Measurements from ENCODE around the gene ZNF438.
A peak's percentile ranks its signal among the peaks of the same experiment; 100 is the strongest.
"Not testable (repeated sequence)": the region's sequence is repeated elsewhere in the genome, so short reads cannot be mapped to it uniquely, and the experiment has no call there.

The ZNF438 gene

GRCh38 chr10:31032258-31033132 is 830 bp upstream of the ZNF438 start:
- H3K4me3 ChIP-seq (ENCODE audit: low read depth, low read length) = peak overlapping the region; percentile 75
- TF ChIP-seq POLR2A (IDR thresholded peaks at IDR 0.05; ENCODE audit: extremely low read depth, insufficient read length) (peak; percentile 73), MAX (IDR thresholded peaks at IDR 0.05; ENCODE audit: low read depth, low read length) (peak; percentile 67; the same call in 1 of the 2 replicates), MYC (IDR thresholded peaks at IDR 0.05; ENCODE audit: low read depth, low read length) (peak; percentile 60)
- TF ChIP-seq, protein P1, sequence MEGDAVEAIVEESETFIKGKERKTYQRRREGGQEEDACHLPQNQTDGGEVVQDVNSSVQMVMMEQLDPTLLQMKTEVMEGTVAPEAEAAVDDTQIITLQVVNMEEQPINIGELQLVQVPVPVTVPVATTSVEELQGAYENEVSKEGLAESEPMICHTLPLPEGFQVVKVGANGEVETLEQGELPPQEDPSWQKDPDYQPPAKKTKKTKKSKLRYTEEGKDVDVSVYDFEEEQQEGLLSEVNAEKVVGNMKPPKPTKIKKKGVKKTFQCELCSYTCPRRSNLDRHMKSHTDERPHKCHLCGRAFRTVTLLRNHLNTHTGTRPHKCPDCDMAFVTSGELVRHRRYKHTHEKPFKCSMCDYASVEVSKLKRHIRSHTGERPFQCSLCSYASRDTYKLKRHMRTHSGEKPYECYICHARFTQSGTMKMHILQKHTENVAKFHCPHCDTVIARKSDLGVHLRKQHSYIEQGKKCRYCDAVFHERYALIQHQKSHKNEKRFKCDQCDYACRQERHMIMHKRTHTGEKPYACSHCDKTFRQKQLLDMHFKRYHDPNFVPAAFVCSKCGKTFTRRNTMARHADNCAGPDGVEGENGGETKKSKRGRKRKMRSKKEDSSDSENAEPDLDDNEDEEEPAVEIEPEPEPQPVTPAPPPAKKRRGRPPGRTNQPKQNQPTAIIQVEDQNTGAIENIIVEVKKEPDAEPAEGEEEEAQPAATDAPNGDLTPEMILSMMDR (IDR thresholded peaks at IDR 0.05; ENCODE audit: low read depth, low read length) = no peak
- DNase-seq (ENCODE audit: low read depth) = peak; percentile 96

DNA sequence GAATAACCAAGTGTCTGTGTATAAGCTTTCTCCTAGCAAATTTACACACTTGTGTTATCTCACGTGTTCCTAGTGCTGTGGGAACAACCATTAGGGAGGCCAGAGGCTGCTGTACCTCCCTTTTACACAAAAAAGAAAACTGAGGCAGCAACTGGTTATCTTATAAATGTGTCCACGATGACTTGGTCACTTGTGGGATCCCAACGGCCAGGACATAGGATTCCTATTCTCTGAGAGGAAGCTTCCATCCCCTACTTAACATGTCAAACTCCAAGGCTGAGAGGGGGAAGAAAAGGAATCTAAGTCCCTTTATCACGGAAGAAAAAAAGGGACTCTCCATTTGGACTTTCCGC is 484 bp downstream of the ZNF438 start:
- no peak for DNase-seq (ENCODE audit: low read depth)
- TF ChIP-seq POLR2A (IDR thresholded peaks at IDR 0.05; ENCODE audit: extremely low read depth, insufficient read length) (no peak), MYC (IDR thresholded peaks at IDR 0.05; ENCODE audit: low read depth, low read length) (peak; percentile 53; the same call in 1 of the 2 replicates)
- H3K4me3 ChIP-seq (ENCODE audit: low read depth, low read length) = peak overlapping the region; percentile 75

GRCh38 chr10:31030800-31031199 is 865 bp downstream of the ZNF438 start:
- H3K4me3 ChIP-seq (ENCODE audit: low read depth, low read length) = peak overlapping the region; percentile 75
- TF ChIP-seq POLR2A (IDR thresholded peaks at IDR 0.05; ENCODE audit: extremely low read depth, insufficient read length) (no peak), MYC (IDR thresholded peaks at IDR 0.05; ENCODE audit: low read depth, low read length) (no peak), MAX (IDR thresholded peaks at IDR 0.05; ENCODE audit: low read depth, low read length) (no peak)
- TF ChIP-seq, protein P1 (IDR thresholded peaks at IDR 0.05; ENCODE audit: low read depth, low read length) = no peak
- peak; percentile 34 for DNase-seq (ENCODE audit: low read depth)

DNA sequence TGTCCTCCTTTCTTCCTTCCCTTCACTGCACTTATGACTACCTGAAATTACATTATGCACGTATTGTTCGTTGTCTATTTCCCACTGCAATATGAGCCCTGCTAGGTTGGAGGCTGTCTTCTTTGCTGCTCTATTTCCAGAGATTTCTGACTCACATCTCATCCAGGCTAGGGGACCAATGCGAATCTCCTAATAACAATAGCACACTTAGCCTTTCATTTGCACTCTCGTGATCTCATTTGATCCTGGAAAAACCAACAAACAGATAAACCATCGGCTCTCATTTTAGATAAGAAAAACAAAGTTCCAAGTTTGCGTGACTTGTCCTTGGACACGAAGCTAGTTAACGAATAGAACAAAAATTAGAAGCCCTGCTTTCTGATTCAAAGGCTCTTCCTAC is 1.4 kb downstream of the ZNF438 start:
- DNase-seq (ENCODE audit: low read depth) = no peak
- peak overlapping the region; percentile 75 for H3K4me3 ChIP-seq (ENCODE audit: low read depth, low read length)
- TF ChIP-seq MAX (IDR thresholded peaks at IDR 0.05; ENCODE audit: low read depth, low read length) (no peak), MYC (IDR thresholded peaks at IDR 0.05; ENCODE audit: low read depth, low read length) (no peak), POLR2A (IDR thresholded peaks at IDR 0.05; ENCODE audit: extremely low read depth, insufficient read length) (no peak)
- TF ChIP-seq, protein P1 (IDR thresholded peaks at IDR 0.05; ENCODE audit: low read depth, low read length) = no peak

DNA sequence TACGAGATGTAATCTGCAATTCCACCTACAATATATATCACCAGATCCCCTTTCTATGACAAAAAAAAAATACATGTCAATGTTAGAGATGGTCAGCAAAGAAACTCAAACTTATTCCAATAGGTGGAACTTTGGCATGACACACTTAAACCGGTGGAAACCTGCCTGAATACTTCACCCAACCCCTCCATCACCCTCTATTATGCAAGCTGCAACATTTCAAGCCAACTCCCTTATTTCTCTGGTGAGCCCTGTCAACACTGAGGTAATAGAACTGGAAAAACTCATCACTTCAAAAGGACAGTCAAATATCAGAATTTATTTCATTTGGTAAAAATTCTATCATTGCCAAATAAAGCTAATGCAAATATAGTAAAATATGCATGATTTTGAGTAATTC is 3.6 kb downstream of the ZNF438 start:
- no peak overlapping the region for H3K4me3 ChIP-seq (ENCODE audit: low read depth, low read length)
- peak; percentile 32 for DNase-seq (ENCODE audit: low read depth)
- TF ChIP-seq MYC (IDR thresholded peaks at IDR 0.05; ENCODE audit: low read depth, low read length) = no peak
- TF ChIP-seq, protein P1 (IDR thresholded peaks at IDR 0.05; ENCODE audit: low read depth, low read length) = no peak
- TF ChIP-seq POLR2A (IDR thresholded peaks at IDR 0.05; ENCODE audit: extremely low read depth, insufficient read length) = no peak

DNA sequence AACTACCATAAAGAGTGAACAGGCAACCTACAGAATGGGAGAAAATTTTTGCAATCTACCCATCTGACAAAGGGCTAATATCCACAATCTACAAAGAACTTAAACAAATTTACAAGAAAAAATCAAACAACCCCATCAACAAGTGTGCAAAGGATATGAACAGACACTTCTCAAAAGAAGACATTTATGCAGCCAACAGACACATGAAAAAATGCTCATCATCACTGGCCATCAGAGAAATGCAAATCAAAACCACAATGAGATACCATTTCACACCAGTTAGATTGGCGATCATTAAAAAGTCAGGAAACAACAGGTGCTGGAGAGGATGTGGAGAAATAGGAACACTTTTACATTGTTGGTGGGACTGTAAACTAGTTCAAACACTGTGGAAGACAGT is 5.4 kb downstream of the ZNF438 start:
- not testable (repeated sequence) for DNase-seq (ENCODE audit: low read depth); H3K4me3 ChIP-seq (ENCODE audit: low read depth, low read length)

DNA sequence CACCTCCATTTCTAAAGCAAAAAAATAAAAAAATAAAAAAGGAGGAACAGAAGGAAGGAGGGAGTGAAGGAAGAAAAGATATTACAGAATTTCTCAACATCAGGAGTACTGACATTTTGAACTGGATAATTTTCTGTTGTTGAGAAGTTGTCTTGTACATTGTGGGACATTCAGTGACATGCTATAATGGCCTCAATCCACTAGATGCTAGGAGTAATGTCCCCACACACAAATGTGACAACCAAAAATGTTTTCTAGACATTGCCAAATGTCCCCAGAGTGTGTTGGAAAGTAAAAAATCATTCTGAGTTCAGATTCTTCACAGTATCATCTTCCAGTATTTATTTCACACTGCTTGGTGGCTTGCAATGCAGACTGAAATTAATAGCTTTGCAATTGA is 6.5 kb downstream of the ZNF438 start:
- no peak for TF ChIP-seq MYC (IDR thresholded peaks at IDR 0.05; ENCODE audit: low read depth, low read length)
- H3K4me3 ChIP-seq (ENCODE audit: low read depth, low read length) = no peak overlapping the region
- no peak for DNase-seq (ENCODE audit: low read depth)

Data from NB4 (cell line).